Urinary bladder (tissue), 4 donors: ENCODE data around the gene PRKG2. TPM values are rescaled to one million over a fixed set of nuclear protein-coding genes. Genes with fewer than 3 reads are reported as not detected.

Experiments
- DNase-seq: peaks from one replicate; pipeline ENCODE4 v3.0.0-alpha.2; 2015; ENCODE audit errors: extremely low spot score
- H3K27ac ChIP-seq: one replicate; pipeline ENCODE4 v1.5.1; 2013; ENCODE audit warnings: low read depth, mild to moderate bottlenecking, moderate library complexity
- H3K36me3 ChIP-seq: one replicate; pipeline ENCODE4 v1.6.1; 2013; ENCODE audit warnings: mild to moderate bottlenecking, moderate library complexity; ENCODE audit not compliant: insufficient read depth
- H3K4me1 ChIP-seq: one replicate; pipeline ENCODE4 v1.6.1; 2013; ENCODE audit warnings: mild to moderate bottlenecking, moderate library complexity; ENCODE audit not compliant: insufficient read depth
- H3K4me3 ChIP-seq: one replicate; pipeline ENCODE4 v1.5.1; 2013; ENCODE audit warnings: low read depth, low read length
- WGBS: extraction: QIAGEN DNeasy Blood & Tissue Kit; methylation state at CpG from one replicate; pipeline ENCODE4 v1.1.7; 2013; 5-methylcytosine and 5-hydroxymethylcytosine counted together
- polyA plus RNA-seq: library from polyadenylated mRNA; stranded (reverse); fragments of 200-250 nt; gene quantifications from one replicate; pipeline ENCODE4 v1.2.3, GENCODE V29; 2013
- total RNA-seq: library from RNA; depleted of rRNA; stranded (reverse); fragments of >200 nt; gene quantifications from one replicate; pipeline ENCODE4 v1.2.3, GENCODE V29; 2014
- donor health status: healthy with polysubstance abuse.
- donor health status: healthy.

Gene PRKG2
- total and polyA plus RNA-seq, 2 donors: 0.19 to 2.1 TPM

DNA sequence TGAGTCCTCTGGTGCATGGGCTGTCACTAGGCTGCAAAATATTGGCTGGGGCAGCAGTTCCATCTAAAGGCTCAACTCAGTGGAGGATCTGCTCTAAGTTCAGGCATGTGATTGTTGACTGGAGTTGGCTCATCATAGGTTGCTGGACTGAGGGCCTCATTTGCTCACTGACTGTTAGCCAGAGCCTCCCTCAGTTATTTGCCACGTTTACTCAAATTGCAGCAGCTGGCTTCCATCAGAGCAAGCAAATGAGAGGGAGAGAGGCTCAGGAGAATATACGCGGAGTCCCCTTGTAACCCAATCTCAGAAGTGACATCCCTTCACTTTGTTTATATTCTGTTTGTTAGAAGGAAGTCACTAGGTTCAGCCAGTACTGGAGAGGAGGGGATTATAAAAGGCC, 130.4 kb downstream of the PRKG2 start:
- H3K4me3 ChIP-seq: no peak overlapping the region
- WGBS: 34% methylated on average over 3 of the region's 3 CpGs
- no peaks in the 10 kb centered on the region for H3K4me1 ChIP-seq
- H3K27ac ChIP-seq: no peak overlapping the region
- H3K36me3 ChIP-seq: no peaks in the 10 kb centered on the region
- no peak for DNase-seq

DNA sequence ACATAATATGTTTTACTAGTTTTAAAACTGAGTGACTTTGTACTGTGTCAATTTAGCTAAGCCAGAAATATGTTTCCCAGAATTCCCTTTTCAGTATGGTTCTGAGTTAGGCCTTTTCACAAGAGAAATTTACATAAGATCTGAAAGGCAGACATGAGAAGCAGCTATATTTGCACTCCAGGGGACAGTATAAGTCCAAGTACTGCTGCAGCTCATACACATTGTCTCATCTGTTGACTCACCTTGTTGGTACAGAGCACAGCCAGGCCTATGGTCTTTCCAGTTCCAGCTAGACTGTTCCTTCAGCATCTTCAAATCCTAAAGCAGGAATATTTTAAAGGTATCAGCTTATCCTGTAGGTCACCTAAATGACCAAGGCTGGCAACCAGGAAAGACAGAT, 131.0 kb downstream of the PRKG2 start:
- Histone ChIP-seq H3K36me3 (no peaks in the 10 kb centered on the region), H3K4me1 (no peaks in the 10 kb centered on the region), H3K27ac (no peak overlapping the region), H3K4me3 (no peak overlapping the region)
- DNase-seq: no peak

DNA sequence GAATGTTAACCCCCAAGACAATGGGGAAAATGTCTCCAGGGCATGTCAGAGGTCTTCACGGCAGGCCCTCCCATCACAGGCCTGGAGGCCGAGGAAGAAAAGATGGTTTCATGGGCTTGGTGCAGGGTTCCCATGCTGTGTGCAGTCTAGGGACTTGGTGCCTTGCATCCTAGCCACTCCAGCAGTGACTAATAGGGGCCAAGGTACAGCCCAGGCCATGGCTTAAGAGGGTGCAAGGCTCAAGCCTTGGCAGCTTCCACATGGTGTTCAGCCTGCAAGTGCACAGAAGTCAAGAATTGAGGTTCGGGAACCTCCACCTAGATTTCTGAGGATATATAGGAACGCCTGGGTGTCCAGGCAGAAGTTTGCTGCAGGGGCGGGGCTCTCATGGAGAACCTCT, 133.9 kb downstream of the PRKG2 start:
- no peak for DNase-seq
- Histone ChIP-seq H3K4me3 (no peak overlapping the region), H3K27ac (no peak overlapping the region), H3K4me1 (no peaks in the 10 kb centered on the region), H3K36me3 (no peaks in the 10 kb centered on the region)
- 88% methylated on average over 5 of the region's 5 CpGs for WGBS

DNA sequence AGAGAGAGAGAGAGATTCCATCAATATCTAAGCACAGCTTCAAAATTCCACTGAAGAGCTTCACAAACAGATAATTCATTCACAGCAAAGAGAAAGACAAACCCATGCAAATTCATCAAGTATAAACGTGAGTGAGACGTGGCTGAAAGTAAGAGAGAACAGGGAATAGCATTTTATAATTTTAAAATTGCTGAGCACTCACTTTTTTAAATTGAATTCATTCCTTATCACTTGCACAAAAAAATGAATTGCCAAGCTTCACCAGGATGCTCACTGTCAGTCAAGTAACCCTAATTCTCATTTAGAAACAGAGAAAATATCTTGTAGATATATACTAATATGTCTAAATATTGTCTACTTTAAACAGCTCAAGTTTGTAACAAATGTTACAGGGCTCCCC, 144.0 kb downstream of the PRKG2 start:
- H3K4me3 ChIP-seq: no peak overlapping the region
- no peak overlapping the region for H3K27ac ChIP-seq
- H3K4me1 ChIP-seq: no peaks in the 10 kb centered on the region
- 46% methylated on average over 2 of the region's 2 CpGs for WGBS
- no peaks in the 10 kb centered on the region for H3K36me3 ChIP-seq
- DNase-seq: no peak

DNA sequence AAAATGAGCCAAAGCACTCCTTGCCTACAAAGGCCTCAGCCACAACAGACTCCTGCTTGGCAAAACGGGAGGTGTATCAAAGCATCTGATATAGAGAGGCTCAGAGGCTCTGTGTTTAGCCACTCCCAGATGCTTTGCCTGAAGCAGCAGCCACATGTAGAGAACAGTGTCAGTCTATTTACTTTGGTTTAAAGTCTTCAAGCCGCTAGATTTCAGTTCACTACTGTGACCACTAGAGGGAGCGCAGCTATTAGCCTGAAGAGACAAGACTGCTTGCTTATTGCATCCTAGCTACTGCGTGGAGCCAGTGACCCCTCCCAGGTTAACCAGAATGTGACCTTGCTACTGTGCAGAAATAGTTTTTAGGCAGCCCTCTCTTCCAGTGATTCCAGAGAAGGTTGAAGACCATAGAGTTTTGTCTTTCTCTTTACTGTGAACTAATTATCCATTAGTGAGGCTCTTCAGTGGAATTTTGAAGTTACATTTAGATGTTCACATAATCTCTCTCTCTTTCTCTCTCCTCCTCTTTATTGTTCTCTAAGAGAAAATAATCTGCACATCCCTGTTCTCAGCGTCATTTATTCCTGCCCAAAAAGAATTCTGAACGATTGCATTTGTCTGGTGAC, 145.2 kb downstream of the PRKG2 start:
- WGBS: 6% methylated on average over 6 of the region's 6 CpGs
- peak; percentile 82 for DNase-seq
- Histone ChIP-seq H3K36me3 (no peaks in the 10 kb centered on the region), H3K4me1 (no peaks in the 10 kb centered on the region), H3K4me3 (no peak overlapping the region), H3K27ac (no peak overlapping the region)

DNA sequence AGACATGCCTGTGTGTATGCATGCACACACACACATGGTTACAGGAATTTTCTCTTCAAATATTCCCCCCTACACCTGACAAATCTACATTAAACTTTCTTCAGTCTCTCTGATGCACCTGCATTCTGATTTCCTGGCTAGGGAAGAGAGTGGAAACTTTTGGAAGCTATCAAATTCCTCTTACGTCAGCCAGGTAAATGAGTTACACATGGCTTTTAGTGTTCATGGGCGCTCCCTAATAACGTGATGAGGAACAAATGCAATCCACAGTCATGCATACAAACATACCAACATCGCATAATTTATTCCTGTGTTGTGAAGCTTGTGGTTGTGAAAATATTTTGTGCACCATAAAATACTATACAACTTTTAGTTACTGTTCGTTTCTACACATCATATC, 149.6 kb downstream of the PRKG2 start:
- Histone ChIP-seq H3K4me1 (no peaks in the 10 kb centered on the region), H3K27ac (no peak overlapping the region), H3K4me3 (no peak overlapping the region), H3K36me3 (no peaks in the 10 kb centered on the region)
- DNase-seq: no peak
- 66% methylated on average over 5 of the region's 5 CpGs for WGBS

DNA sequence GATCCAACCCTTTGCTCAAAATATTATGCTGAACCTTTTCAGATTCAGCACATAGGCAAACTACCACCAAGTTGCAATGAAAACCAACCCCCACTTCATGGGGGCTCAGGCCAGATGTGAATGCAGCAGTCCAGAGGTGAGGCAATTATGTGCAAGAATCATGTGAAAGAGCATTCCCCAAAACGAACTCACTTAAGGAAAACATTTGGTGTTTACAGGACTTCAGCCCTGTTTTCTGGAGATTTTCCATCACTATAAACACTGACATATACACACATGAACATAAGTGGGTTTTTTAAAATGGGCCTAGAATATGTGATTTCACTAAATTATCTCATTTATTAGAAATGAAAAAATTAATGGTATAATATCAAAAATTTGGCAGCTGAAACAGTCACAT, 153.0 kb downstream of the PRKG2 start:
- H3K36me3 ChIP-seq: no peaks in the 10 kb centered on the region
- no peak overlapping the region for H3K27ac ChIP-seq
- no peaks in the 10 kb centered on the region for H3K4me1 ChIP-seq
- WGBS: 19% methylated on average over 1 of the region's 1 CpG
- H3K4me3 ChIP-seq: no peak overlapping the region
- no peak for DNase-seq

DNA sequence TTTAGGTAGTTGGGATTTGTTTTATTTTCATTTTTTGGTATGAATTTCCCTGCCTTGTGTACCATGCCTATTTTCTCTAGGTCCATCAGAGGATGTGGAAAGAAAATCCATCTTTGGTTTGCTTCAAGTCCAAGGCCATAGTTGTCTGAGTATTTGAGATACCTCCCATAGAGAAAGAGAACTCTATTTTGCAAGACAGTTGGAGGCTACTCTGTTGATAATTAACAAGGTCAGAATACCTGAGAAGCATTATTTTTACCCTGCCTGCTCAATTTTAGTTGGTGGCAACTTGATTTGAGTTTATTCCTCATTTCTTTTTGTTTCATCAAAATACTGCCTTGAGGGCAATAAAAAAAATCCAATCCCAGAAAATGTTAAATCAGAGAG, 153.7 kb downstream of the PRKG2 start:
- DNase-seq: no peak
- no peak overlapping the region for H3K27ac ChIP-seq
- no peaks in the 10 kb centered on the region for H3K4me1 ChIP-seq
- H3K4me3 ChIP-seq: no peak overlapping the region
- H3K36me3 ChIP-seq: no peaks in the 10 kb centered on the region

DNA sequence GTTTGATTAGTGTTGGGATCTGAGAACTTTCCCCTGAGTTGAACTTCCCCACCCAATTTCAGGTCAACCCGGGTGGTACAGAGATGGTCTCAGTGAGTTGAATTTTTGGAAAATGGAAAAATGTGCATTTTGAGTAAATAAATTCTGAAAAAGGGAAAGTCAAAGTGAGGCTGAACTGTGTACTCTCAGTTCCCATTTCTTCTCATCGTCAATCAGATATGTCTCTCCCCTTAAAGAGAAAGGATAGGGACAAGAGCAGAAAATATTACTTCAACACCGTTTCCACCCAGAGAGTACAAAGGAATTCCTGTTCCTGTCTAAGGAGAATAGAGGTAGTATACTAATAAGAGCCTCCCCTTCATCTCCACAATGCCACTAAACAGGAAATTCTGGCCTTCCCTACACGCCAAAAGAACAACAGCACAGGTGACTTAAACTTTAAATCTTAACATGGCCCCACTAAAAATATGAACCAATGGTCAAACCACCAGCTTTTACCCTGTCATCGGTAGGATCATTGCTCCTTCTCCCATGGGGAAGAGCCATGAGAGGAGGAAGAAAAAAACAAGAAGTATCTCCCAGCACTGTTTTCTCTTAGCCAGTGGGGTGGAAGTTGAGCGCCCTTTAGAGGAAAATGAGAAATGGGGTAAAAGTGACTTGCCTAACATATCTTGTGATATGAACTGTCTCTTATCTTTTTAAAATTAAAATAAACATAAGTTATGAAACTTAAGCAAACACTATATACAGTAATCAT, 154.3 kb downstream of the PRKG2 start:
- WGBS: 84% methylated on average over 6 of the region's 6 CpGs
- H3K4me3 ChIP-seq: no peak overlapping the region
- DNase-seq: no peak
- H3K4me1 ChIP-seq: no peaks in the 10 kb centered on the region
- no peak overlapping the region for H3K27ac ChIP-seq
- no peaks in the 10 kb centered on the region for H3K36me3 ChIP-seq

DNA sequence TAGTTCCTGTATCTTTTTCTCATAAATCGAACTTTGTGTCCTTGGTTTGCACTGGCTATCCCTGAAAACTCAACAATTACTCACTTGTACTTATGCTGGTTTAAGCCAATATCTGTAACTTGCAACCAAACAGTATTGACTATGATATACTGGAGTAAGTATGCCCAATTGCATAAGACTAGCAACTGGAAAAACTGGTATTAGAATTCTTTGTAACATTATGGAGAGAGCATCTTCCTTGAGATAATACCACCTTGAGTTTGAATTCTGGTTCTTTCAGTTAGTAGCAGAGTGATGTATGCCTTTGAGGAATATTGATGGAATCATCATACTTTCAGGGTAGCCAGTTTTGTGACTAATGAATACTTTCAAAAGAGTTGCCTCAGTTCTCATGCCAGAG, 156.4 kb downstream of the PRKG2 start:
- no peak overlapping the region for H3K27ac ChIP-seq
- DNase-seq: no peak
- H3K4me3 ChIP-seq: no peak overlapping the region
- no peaks in the 10 kb centered on the region for H3K36me3 ChIP-seq
- 63% methylated on average over 1 of the region's 1 CpG for WGBS
- no peaks in the 10 kb centered on the region for H3K4me1 ChIP-seq

DNA sequence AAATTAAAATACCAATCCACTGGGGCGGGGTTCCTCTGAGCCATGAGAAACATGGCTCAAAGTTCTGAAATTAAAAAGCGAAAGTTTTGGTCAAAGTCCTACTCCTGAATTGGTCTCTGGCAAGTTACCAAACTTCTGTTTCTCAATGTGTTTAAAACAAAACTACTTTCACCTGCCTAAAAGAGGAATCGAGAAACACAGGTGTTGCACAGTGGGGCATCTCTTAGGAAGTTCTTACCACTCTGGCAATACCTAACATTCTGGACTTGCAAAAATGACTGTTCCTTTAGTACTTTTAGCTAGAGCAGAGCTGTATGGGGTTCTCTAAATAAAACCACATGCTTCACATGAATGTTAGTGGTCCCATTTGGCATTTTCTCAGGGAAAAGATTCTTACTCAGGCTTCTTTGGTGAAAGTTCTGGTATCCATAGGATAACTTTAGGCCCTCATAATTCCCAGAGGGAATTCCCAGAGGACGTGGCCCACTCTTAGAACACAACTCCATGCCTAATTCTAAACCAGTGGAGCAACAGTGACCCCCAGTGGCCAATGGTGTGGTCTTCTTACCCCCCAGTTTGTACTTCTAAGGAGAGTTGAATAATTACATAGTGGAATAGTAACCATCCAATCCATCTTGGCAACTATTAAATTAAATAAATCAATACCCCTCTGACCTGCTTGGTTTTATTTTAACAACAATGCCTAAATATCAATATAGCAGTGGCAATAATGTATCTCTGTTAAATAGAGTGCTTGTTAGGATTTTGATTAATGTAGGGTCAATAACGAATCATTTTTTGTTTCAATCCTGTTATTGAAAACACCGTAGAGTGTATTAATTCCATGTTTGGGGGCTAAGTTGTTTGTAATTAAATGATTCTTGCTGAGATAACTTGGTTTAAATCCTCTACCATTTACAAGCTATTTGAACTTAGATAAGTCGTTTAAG, 162.6 kb downstream of the PRKG2 start:
- no peak overlapping the region for H3K27ac ChIP-seq
- H3K36me3 ChIP-seq: no peaks in the 10 kb centered on the region
- no peak overlapping the region for H3K4me3 ChIP-seq
- no peak for DNase-seq
- 62% methylated on average over 7 of the region's 7 CpGs for WGBS
- no peaks in the 10 kb centered on the region for H3K4me1 ChIP-seq

DNA sequence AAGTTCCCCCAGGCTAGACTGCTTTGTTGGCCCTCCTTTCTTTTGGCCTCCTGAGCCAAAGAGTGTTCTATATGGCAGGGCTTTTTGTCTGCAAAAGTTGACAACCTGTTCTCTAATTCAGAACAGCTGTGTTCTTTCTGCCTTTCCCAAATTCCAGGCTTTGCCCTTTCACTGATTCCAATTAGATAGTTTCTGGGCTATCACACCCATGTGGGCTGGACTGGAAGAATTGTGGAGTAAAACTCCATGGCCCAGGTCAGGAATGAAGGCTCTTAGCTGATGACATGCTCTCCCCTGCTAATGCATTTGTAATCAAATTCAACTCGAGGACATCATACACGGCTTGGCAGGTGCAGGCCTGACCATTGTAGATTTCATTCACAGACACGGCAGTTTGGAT, 165.1 kb downstream of the PRKG2 start:
- Histone ChIP-seq H3K27ac (no peak overlapping the region), H3K4me1 (no peaks in the 10 kb centered on the region), H3K4me3 (no peak overlapping the region), H3K36me3 (no peaks in the 10 kb centered on the region)
- DNase-seq: no peak
- WGBS: 36% methylated on average over 3 of the region's 3 CpGs

DNA sequence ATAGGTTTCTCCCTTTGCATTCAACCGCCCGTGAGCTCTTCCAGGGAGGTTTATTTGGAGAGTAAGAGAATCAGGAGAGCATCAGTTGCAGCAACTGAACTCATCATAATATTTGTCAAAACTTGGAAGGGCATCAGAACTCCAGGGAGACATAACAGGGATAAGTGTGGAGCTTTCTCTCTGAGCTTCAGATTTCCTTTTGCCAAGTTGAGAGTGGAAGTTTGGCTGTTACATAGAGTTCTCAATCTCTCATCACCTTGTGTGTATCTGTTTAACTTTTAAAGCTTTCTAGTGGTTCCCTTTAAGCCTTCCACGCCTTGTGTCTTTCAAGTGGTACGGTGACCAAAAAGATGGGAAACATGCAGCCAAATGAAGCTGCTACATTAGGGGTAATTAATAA, 165.7 kb downstream of the PRKG2 start:
- H3K4me3 ChIP-seq: no peak overlapping the region
- no peak overlapping the region for H3K27ac ChIP-seq
- H3K36me3 ChIP-seq: no peaks in the 10 kb centered on the region
- no peaks in the 10 kb centered on the region for H3K4me1 ChIP-seq
- WGBS: 32% methylated on average over 4 of the region's 4 CpGs
- DNase-seq: no peak
